ENCODE results near the gene PLAC9. TPM values are rescaled to one million over a fixed set of nuclear protein-coding genes. Genes with fewer than 3 reads are reported as not detected.

PLAC9 gene
- total RNA-seq, 1 donor from 2014 or later = not detected

- intact Hi-C loops (cut with micrococcal nuclease) = no loop called here
Measured at GRCh38 chr10:80177781-80178636, 45.5 kb downstream of the PLAC9 start.

DNA sequence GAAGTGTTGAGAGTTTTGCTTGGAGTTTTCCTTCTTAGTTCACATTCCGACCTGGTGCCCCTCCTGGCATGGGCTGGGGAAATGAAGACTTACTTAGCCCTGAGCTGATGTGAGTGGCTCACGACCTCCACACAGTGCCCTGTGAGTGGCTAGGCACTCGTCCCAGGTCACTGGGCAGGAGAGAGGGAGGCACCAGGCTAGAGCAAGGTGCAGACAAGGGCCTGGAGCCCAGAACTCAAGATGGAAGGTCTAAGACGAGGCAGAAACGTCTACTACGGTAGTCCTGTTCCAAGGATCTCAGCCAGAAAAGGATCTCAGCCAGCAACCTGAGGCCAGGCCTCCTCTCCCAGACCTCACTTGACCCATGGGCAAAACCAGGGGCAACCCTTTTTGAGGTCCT lies 50.5 kb downstream of the PLAC9 start:
- intact Hi-C loops (cut with micrococcal nuclease) = loop anchor here (10.0 kb wide), 2 partner anchors 1038 to 1118 kb away; partner anchors contain the start of gene ZMIZ1

GRCh38 chr10:80183436-80183835 lies 50.9 kb downstream of the PLAC9 start:
- intact Hi-C loops (cut with micrococcal nuclease) = loop anchor here (10.0 kb wide), 2 partner anchors 1039 to 1119 kb away; partner anchors contain the start of gene ZMIZ1

DNA sequence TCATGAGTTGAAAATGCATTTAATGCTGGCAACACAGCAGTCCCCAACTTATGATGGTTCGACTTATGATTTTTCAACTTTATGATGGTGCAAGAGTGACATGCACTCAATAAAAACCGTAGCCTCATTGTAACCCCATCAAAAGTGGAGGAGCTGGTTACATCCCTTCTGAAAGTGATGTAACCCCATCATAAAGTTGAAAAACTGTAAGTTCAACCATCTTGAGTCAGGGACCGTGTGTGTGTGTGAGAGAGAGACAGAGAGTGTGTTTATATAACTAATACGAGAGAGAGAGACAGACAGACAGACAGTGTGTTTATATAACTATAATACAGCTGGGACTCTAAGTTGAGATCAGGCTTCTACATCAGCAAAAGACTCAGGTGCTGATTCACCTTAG lies 51.8 kb downstream of the PLAC9 start:
- intact Hi-C loops (cut with micrococcal nuclease) = loop anchor here (10.0 kb wide), 2 partner anchors 1039 to 1119 kb away; partner anchors contain the start of gene ZMIZ1

- intact Hi-C loops (cut with micrococcal nuclease) = loop anchor here (5.0 to 10.0 kb wide), 3 partner anchors 342 to 1121 kb away; partner anchors contain the start of gene ZMIZ1
Measured at GRCh38 chr10:80185578-80186299, 53.2 kb downstream of the PLAC9 start.

DNA sequence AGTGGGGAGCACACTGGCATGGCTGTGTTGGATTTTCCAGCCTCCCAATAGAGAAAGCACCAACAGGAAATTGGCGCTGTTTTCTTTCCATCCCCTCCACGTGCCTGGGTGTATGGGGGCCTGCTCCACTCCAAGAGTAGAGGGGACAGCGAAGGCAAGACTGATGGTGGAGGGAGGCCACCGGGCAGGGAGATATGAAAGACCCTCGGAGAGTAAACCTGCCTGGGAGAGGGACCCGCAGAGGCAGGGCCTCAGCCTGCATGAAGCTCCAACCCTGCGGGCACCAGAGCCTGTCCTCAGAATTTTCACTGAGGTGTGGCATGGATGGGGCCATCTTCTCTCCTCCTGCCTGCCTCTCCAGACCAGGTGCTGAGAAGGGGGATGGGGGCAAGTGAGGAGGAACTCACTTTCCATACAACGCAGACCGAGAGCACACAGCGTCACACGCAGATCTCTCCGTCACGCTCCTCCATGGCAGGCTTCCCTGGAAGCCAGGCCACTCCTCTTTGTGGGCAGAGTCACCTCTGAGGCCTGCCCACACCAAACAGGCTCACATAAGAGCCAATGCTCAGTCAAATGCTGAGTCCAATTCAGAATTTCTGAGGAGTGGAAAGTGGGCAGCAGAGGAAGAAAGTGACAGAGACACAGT lies 54.0 kb downstream of the PLAC9 start:
- intact Hi-C loops (cut with micrococcal nuclease) = loop anchor here (1.0 to 10.0 kb wide), 9 partner anchors 10 to 1122 kb away; partner anchors contain the start of genes TSPAN14 and ZMIZ1

GRCh38 chr10:80187060-80187459 lies 54.5 kb downstream of the PLAC9 start:
- intact Hi-C loops (cut with micrococcal nuclease) = loop anchor here (1.0 to 10.0 kb wide), 9 partner anchors 9 to 1122 kb away; partner anchors contain the start of genes TSPAN14 and ZMIZ1

- intact Hi-C loops (cut with micrococcal nuclease) = loop anchor here (1.0 to 10.0 kb wide), 9 partner anchors 9 to 1123 kb away; partner anchors contain the start of genes TSPAN14 and ZMIZ1
Measured at GRCh38 chr10:80187465-80188409, 55.2 kb downstream of the PLAC9 start.

DNA sequence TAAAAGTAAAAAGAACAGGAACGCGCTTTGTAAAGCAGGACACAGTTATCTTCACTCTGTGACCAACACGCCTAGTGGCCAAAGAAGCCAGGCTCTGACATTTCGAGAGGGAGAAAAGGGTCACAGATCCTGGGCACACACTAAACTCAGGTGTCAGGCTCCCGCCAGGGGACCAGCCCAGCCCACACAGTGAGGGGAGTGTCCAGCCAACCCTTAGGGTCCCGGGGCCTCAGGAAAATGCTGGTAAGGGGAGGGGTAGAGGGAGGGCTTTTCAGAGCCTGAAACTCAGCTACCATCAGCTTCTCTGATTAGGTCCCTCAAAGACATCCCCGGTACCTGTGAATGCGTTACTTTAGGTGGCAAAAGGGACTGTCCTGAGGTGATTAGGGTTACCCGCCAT lies 56.2 kb downstream of the PLAC9 start:
- intact Hi-C loops (cut with micrococcal nuclease) = loop anchor here (5.0 to 10.0 kb wide), 3 partner anchors 339 to 1124 kb away; partner anchors contain the start of gene ZMIZ1

DNA sequence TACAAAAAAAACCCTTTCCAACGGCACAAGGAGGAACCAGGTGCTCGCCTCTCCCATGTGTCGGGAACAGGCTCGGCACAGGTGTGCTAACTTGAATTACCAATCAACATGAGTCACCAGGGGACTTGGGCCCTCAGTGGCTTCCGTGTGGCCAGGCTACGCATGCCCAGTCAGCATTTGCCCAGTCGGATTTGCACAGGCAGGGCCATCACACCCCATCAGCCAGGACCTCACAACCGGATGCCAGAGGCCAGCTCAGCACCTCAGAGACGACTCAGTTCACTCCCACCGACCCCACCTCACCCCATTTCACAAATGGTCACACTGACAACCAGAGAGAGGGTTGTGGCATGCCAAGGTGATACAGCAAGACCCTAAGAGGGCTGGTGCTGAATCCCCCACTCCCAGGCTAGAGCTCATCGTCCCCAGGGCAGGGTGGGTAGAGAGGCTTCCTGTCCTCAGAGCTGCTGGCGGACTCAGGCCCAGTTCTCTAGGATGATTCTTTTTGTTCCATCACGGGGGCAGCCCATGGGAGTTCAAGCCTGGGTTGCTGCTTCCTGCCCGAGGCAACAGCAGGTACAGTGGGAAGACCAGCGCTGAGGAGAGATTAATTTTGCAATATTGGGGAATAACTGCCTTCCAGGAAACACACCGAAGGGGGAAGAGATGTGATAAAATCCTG lies 59.2 kb downstream of the PLAC9 start:
- intact Hi-C loops (cut with micrococcal nuclease) = no loop called here

DNA sequence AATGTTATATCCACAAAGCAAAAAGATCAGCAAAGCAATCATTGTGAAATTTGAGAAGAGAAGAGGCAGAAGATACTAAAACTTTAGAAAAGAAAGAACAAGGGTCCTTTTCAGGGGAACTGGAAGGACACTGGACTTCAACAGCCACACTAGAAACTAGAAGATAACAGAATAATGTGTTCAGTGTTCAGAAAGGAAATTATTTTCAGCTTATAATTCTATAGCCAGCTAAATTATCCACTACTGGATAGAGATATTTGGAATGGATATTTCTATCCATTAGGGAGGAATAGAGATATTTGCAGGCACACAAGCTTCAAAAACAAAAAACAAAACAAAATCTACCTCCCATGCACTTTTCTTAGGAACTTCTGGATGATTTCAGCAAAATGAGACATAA lies 60.0 kb downstream of the PLAC9 start:
- intact Hi-C loops (cut with micrococcal nuclease) = no loop called here

- intact Hi-C loops (cut with micrococcal nuclease) = loop anchor here (1.0 kb wide), 1 partner anchor 9 kb away; no protein-coding TSS in a partner anchor
Measured at GRCh38 chr10:80194373-80195045, 62.0 kb downstream of the PLAC9 start.

Other genes starting within 250 kb of the PLAC9 start
- not detected in 2 replicates for gene SFTPD, start 183.6 kb upstream of the PLAC9 start, total RNA-seq
- 17.2 and 17.4 TPM in 2 replicates for gene TMEM254, start 54.1 kb upstream of the PLAC9 start, total RNA-seq
- 237 and 259 TPM in 2 replicates for gene ANXA11, start 72.8 kb downstream of the PLAC9 start, total RNA-seq
- gene MAT1A, start 156.9 kb downstream of the PLAC9 start, total RNA-seq = not detected in 2 replicates
- gene DYDC1, start 224.0 kb downstream of the PLAC9 start, total RNA-seq = not detected in 2 replicates
- not detected in 2 replicates for gene DYDC2, start 224.1 kb downstream of the PLAC9 start, total RNA-seq

All from T-helper 1 cell treated with Interleukin-12 subunit alpha and Interleukin-12 subunit beta and Interleukin-4 antibody, amounts not matched to agents 30 ng/mL and 1 ng/mL, for 36 hours (primary cell).